Fibroblast of villous mesenchyme (primary cell): ENCODE measurements around the gene TMC8. TPM values are rescaled to one million over a fixed set of nuclear protein-coding genes. Genes with fewer than 3 reads are reported as not detected.

Experiments
- DNase-seq: peaks from one replicate; pipeline ENCODE4 v3.0.0-alpha.2; 2010; ENCODE audit warnings: low read depth
- H3K4me3 ChIP-seq: 2 replicates; pipeline ENCODE4 v1.5.1; 2011; ENCODE audit warnings: low read depth, mild to moderate bottlenecking, low read length
- total RNA-seq: library from RNA; depleted of rRNA; stranded (reverse); fragments of >200 nt; gene quantifications from 2 replicates; pipeline ENCODE4 v1.2.3, GENCODE V29; 2012
- TF ChIP-seq, protein P1 (sequence below): IDR thresholded peaks from 2 replicates; pipeline ENCODE4 v1.5.1; 2012; ENCODE audit warnings: low read depth, mild to moderate bottlenecking, low read length; ENCODE audit not compliant: insufficient read depth

The TMC8 gene
- total RNA-seq, 1 donor: not detected

DNA sequence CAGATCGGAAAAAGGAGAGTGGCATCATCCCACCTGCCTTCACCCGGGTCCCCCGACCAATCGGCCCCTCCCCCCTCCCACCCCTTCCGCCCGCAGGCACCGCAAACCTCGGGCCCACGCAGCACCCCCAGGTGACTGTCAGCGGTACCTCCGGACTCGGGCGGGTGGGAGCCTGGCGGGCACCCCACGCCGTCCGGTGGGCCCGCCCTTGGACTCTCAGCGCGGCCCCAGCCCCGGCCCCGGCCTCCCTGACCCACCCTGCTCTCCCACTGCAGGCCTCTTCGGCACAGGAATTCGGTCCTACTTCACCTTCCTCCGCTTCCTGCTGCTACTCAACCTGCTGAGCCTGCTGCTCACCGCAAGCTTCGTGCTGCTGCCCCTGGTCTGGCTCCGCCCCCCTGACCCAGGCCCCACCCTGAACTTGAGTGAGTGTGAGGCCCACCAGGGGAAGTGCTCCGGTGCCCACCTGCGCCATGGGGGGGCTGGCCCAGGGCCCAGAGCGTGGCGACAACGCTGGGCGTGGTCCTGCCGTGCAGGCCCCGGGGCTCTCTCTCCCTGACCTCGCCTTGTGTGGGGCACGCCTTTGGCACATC lies 1.6 kb downstream of the TMC8 start:
- no peak for DNase-seq
- TF ChIP-seq, protein P1, sequence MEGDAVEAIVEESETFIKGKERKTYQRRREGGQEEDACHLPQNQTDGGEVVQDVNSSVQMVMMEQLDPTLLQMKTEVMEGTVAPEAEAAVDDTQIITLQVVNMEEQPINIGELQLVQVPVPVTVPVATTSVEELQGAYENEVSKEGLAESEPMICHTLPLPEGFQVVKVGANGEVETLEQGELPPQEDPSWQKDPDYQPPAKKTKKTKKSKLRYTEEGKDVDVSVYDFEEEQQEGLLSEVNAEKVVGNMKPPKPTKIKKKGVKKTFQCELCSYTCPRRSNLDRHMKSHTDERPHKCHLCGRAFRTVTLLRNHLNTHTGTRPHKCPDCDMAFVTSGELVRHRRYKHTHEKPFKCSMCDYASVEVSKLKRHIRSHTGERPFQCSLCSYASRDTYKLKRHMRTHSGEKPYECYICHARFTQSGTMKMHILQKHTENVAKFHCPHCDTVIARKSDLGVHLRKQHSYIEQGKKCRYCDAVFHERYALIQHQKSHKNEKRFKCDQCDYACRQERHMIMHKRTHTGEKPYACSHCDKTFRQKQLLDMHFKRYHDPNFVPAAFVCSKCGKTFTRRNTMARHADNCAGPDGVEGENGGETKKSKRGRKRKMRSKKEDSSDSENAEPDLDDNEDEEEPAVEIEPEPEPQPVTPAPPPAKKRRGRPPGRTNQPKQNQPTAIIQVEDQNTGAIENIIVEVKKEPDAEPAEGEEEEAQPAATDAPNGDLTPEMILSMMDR: no peak
- H3K4me3 ChIP-seq: no peak overlapping the region

DNA sequence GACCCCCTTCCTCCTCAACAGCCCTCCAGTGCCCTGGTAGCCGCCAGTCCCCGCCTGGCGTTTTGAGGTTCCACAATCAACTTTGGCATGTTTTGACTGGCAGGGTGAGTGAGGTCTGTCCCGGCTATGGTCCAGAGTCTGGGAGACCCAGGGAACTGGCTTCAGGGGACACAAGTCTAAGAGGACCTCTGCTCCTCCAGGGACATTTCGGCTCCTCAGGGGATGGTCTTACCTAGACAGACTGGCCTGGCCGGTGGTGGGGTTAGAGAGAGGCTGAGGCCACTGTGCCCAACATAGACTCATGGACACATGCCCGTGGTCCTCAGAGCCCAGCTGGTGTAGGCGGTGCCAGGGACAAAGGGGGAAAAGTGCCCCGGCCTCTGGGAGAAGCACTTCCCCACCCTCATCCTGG lies 2.2 kb downstream of the TMC8 start:
- H3K4me3 ChIP-seq: no peak overlapping the region
- DNase-seq: no peak
- TF ChIP-seq, protein P1: no peak

DNA sequence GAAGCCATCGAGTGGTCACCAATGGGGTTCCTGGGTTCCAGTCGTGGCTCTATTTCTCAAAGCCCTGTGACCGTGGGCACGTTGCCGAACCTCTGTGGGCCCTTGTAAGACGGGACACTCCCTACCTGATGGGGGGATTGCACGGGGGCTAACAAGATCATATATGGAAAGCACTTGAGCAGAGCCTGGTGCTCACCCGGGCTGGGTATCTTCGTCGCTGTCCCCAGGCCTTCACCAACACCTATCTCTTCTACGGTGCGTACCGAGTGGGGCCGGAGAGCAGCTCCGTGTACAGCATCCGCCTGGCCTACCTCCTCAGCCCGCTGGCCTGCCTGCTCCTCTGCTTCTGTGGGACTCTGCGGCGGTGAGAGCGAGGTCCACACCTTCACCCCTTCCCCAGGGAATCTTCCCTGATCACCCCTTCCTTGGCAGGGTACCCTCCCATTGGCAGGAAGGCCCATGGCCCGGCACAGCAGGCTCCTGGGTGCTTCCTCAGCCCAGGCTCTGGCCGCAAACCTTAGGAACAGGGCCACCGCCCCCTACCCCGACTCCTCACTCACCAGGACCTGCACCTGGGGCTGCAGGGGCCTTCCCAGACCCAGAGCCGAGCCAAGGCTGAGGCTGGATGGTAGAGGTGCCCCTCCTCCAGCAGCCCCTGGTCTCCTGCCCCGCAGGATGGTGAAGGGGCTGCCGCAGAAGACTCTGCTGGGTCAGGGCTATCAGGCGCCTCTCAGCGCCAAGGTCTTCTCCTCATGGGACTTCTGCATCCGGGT lies 2.8 kb downstream of the TMC8 start:
- no peak overlapping the region for H3K4me3 ChIP-seq
- TF ChIP-seq, protein P1: no peak
- DNase-seq: no peak

DNA sequence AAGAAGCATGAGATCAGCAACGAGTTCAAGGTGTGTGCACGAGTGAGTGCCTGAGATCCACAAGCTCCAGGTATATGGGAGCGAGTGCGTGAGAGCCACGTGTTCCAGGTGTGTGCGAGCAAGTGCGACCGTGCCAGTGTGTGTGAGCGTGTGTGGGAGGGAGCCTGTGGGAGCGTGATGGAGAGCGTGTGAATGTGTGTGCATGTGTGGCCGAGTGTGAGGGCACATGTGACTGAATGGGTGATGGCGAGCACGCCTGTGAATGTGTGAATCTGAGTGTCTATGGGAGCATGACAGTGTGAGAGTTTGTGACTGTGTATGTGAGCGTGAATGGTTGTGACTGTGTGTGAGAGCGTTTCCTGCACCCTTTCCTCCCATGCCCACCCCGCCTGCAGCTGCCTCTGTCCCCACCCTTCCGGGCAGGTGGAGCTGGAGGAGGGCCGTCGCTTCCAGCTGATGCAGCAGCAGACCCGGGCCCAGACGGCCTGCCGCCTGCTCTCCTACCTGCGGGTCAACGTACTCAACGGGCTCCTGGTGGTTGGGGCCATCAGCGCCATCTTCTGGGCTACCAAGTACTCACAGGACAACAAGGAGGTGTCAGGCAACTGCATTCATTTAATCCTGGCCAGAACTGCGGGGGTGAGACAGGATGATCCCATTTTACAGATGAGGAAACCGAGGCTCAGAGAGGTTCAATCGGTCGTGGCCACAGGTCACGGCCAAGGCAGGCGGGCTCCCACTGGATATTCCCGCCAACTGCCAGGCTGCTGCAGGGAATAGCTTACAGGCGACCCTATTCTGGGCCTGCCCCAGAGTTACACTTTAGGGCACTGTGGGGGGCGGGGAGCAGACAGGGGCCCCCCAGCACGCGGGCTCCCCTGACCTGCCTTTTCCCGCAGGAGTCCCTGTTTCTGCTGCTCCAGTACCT lies 3.7 kb downstream of the TMC8 start:
- peak; percentile 36 for DNase-seq
- no peak overlapping the region for H3K4me3 ChIP-seq
- TF ChIP-seq, protein P1: peak; percentile 42

DNA sequence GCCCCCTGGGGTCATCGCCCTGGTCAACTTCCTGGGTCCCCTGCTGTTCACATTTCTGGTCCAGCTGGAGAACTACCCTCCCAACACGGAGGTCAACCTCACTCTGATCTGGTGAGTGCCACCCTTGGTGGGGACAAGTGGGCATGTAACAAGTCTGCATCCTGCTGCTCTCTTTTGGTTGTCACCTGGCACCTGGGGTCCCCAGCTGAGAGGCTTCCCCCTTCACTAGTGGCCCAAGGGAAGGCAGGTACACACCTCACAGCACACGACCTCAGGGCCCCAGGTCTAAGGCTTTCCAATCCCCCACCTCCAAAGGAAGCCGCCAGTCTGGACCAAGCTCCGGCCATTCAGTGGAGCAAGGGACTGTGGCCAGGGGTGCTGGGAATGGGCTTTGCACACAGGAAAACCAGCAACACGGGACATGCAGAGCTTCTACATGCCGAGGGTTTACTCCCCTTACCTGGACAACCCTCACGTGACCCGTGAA lies 4.4 kb downstream of the TMC8 start:
- DNase-seq: no peak
- H3K4me3 ChIP-seq: no peak overlapping the region
- TF ChIP-seq, protein P1: no peak

DNA sequence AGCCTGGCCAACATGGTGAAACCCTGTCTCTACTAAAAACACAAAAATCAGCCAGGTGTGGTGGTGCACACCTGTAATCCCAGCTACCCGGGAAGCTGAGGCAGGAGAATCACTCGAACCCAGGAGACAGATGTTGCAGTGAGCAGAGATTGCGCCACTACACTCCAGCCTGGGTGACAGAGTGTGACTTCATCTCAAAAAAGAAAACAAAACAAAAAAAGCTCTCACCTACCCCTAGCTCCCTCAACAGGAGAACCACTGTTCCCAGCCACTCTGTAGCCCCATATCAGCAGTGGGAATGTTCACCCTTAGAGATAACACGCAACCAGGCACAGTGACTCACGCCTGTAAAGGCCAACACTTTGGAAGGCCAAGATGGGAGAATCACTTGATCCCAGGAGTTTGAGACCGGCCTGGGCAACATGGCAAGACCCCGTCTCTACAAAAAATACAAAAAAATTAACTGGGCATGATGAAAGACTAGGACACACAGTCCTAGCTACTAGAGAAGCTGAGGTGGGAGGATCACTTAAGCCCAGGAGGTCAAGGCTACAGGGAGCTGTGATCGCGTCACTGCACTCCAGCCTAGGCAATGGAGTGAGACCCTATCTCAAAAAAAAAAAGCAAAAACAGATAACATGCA lies 5.4 kb downstream of the TMC8 start:
- DNase-seq: peak; percentile 45
- no peak overlapping the region for H3K4me3 ChIP-seq
- TF ChIP-seq, protein P1: no peak
